Astrocyte (in vitro differentiated cells and primary cell): ENCODE measurements around the gene MYO9A. TPM values are rescaled to one million over a fixed set of nuclear protein-coding genes. Genes with fewer than 3 reads are reported as not detected.

Source experiments
- DNase-seq: peaks from one replicate; pipeline ENCODE4 v3.0.0-alpha.2; 2010; ENCODE audit warnings: low read depth
- FAIRE-seq: peaks from 2 replicates; lab custom pipeline; 2011; peaks lifted over from hg19 to GRCh38; lab: Jason Lieb, UNC
- H2AFZ ChIP-seq: 2 replicates; pipeline ENCODE4 v1.6.0; 2012; ENCODE audit warnings: low read depth, low read length, inconsistent platforms
- H3K27ac ChIP-seq: 2 replicates; pipeline ENCODE4 v1.5.1; 2011; ENCODE audit warnings: low read depth, low read length, inconsistent platforms
- H3K27me3 ChIP-seq: 2 replicates; pipeline ENCODE4 v1.6.0; 2011; ENCODE audit warnings: low read length, inconsistent platforms; ENCODE audit not compliant: insufficient read depth
- H3K36me3 ChIP-seq: 2 replicates; pipeline ENCODE4 v1.5.1; 2011; ENCODE audit warnings: low read length, inconsistent platforms; ENCODE audit not compliant: insufficient read depth
- H3K4me1 ChIP-seq: 2 replicates; pipeline ENCODE4 v1.5.1; 2011; ENCODE audit warnings: low read length, inconsistent platforms; ENCODE audit not compliant: insufficient read depth
- H3K4me2 ChIP-seq: 2 replicates; pipeline ENCODE4 v1.6.0; 2012; ENCODE audit warnings: low read length, inconsistent platforms
- H3K4me3 ChIP-seq: 2 replicates; pipeline ENCODE4 v1.5.1; 2011; ENCODE audit warnings: low read depth, mild to moderate bottlenecking, low read length, inconsistent platforms; ENCODE audit not compliant: insufficient read depth
- H3K79me2 ChIP-seq: 2 replicates; pipeline ENCODE4 v1.6.0; 2012; ENCODE audit warnings: mild to moderate bottlenecking, low read length, inconsistent platforms; ENCODE audit not compliant: insufficient read depth
- H3K9ac ChIP-seq: 2 replicates; pipeline ENCODE4 v1.6.0; 2012; ENCODE audit warnings: mild to moderate bottlenecking, low read length, inconsistent platforms
- H3K9me3 ChIP-seq: 2 replicates; pipeline ENCODE4 v1.5.1; 2012; ENCODE audit warnings: low read depth, mild to moderate bottlenecking, low read length, inconsistent platforms; ENCODE audit not compliant: insufficient read depth
- H4K20me1 ChIP-seq: 2 replicates; pipeline ENCODE4 v1.6.0; 2012; ENCODE audit warnings: low read length, inconsistent platforms; ENCODE audit not compliant: insufficient read depth
- H3K27ac Mint-ChIP-seq: one replicate; pipeline ENCODE4 v1.8.0; 2021; ENCODE audit warnings: mild to moderate bottlenecking, mixed read lengths; ENCODE audit not compliant: unreplicated experiment
- H3K27me3 Mint-ChIP-seq: one replicate; pipeline ENCODE4 v1.8.0; 2021; ENCODE audit warnings: low read depth, mixed read lengths; ENCODE audit not compliant: unreplicated experiment
- H3K36me3 Mint-ChIP-seq: one replicate; pipeline ENCODE4 v1.8.0; 2021; ENCODE audit warnings: low read depth, mixed read lengths; ENCODE audit not compliant: unreplicated experiment
- H3K4me1 Mint-ChIP-seq: one replicate; pipeline ENCODE4 v1.8.0; 2021; ENCODE audit warnings: low read depth, mixed read lengths; ENCODE audit not compliant: unreplicated experiment
- H3K4me3 Mint-ChIP-seq: one replicate; pipeline ENCODE4 v1.8.0; 2021; ENCODE audit warnings: mild to moderate bottlenecking, moderate library complexity, mixed read lengths; ENCODE audit not compliant: unreplicated experiment
- H3K9me3 Mint-ChIP-seq: one replicate; pipeline ENCODE4 v1.8.0; 2021; ENCODE audit warnings: mild to moderate bottlenecking, mixed read lengths; ENCODE audit not compliant: unreplicated experiment
- EZH2 ChIP-seq: IDR thresholded peaks from 2 replicates; pipeline ENCODE4 v1.6.1; 2012; ENCODE audit warnings: mild to moderate bottlenecking, low read length, inconsistent platforms; ENCODE audit not compliant: insufficient read depth
- total RNA-seq: library from RNA; stranded (reverse); gene quantifications from 2 replicates; pipeline ENCODE4 v1.2.1, GENCODE V29; 2021
- TF ChIP-seq, protein P1 (sequence below): IDR thresholded peaks from 2 replicates; pipeline ENCODE4 v1.5.1; 2011; ENCODE audit warnings: low read depth, mild to moderate bottlenecking, inconsistent platforms, low read length, moderate library complexity; ENCODE audit not compliant: insufficient read depth

The MYO9A gene
- total RNA-seq, 1 donor from 2014 or later: 26.4 TPM

DNA sequence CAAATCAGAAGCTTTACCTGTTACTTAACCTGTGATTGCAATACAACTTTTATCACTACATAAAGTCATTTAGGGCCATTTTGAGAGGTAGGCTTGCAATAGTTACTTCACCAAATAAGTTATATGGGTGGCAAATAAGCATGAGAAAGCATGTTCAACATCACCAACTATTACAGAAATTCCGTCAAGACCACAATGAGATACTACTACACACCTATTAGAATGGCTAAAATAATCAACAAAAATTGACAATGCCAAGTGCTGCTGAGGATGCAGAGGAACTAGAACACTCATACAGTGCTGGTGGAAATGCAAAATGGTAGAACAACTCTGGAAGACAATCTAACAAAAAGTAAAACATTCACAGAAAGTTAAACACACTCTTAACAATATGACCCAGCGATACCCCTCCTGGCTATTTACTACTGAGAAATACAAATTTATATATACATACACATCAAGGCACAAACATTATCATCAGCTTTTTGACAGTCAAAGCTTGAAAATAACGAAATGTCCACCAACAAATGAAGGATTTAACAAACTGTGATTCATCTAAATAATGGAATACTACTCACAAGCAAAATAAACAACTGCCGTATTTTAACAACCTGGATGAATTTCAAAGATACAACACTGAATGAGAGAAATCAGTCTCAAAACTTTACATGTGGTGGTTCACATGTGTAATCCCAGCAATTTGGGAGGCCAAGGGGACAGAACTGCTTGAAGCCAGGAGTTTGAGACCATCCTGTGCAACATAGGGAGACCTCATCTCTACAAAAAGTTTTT lies 82.9 kb downstream of the MYO9A start:
- peaks cover 6% of the 10 kb centered on the region for H3K9me3 Mint-ChIP-seq
- no peak overlapping the region for H3K27ac Mint-ChIP-seq
- DNase-seq: no peak
- Histone ChIP-seq H2AFZ (no peak overlapping the region), H3K4me3 (no peak overlapping the region), H3K36me3 (no peaks in the 10 kb centered on the region), H3K27ac (no peak overlapping the region), H4K20me1 (peaks cover 27% of the 10 kb centered on the region), H3K9ac (no peak overlapping the region), H3K4me2 (no peak overlapping the region), H3K9me3 (peaks cover 4% of the 10 kb centered on the region), H3K27me3 (no peaks in the 10 kb centered on the region), H3K4me1 (peaks cover 4% of the 10 kb centered on the region), H3K79me2 (peaks cover 26% of the 10 kb centered on the region)
- no peak overlapping the region for H3K4me3 Mint-ChIP-seq
- peaks cover 5% of the 10 kb centered on the region for H3K36me3 Mint-ChIP-seq
- TF ChIP-seq EZH2: no peak
- TF ChIP-seq, protein P1, sequence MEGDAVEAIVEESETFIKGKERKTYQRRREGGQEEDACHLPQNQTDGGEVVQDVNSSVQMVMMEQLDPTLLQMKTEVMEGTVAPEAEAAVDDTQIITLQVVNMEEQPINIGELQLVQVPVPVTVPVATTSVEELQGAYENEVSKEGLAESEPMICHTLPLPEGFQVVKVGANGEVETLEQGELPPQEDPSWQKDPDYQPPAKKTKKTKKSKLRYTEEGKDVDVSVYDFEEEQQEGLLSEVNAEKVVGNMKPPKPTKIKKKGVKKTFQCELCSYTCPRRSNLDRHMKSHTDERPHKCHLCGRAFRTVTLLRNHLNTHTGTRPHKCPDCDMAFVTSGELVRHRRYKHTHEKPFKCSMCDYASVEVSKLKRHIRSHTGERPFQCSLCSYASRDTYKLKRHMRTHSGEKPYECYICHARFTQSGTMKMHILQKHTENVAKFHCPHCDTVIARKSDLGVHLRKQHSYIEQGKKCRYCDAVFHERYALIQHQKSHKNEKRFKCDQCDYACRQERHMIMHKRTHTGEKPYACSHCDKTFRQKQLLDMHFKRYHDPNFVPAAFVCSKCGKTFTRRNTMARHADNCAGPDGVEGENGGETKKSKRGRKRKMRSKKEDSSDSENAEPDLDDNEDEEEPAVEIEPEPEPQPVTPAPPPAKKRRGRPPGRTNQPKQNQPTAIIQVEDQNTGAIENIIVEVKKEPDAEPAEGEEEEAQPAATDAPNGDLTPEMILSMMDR: no peak
- H3K27me3 Mint-ChIP-seq: no peaks in the 10 kb centered on the region
- no peak for FAIRE-seq
- peaks cover 16% of the 10 kb centered on the region for H3K4me1 Mint-ChIP-seq

DNA sequence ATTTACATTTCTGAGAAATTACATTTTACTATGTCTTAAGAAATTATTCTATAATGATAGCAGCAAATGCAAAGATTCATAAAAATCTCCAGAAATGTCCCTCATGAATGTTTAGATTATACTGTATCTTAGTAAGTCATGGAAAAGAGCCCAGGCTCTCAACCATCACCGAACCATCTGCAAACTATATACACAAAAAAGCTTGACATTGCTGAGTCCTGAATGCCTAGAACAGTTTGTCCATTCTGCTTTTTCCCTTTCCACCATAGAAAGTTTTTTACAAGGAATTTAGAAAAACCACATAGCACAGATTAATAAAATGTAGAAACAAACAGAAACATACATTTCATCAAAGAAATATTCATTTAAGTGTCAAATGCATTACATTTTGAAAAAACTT lies 83.6 kb downstream of the MYO9A start:
- Histone ChIP-seq H3K27ac (no peak overlapping the region), H3K9me3 (peaks cover 4% of the 10 kb centered on the region), H3K4me3 (no peak overlapping the region), H3K36me3 (no peaks in the 10 kb centered on the region), H3K4me1 (peaks cover 4% of the 10 kb centered on the region), H4K20me1 (peaks cover 27% of the 10 kb centered on the region), H3K9ac (no peak overlapping the region), H3K79me2 (peaks cover 26% of the 10 kb centered on the region), H3K4me2 (no peak overlapping the region), H3K27me3 (no peaks in the 10 kb centered on the region), H2AFZ (no peak overlapping the region)
- no peak for DNase-seq
- Mint-ChIP-seq H3K9me3 (peaks cover 6% of the 10 kb centered on the region), H3K27ac (no peak overlapping the region), H3K4me1 (peaks cover 21% of the 10 kb centered on the region), H3K36me3 (peaks cover 5% of the 10 kb centered on the region), H3K4me3 (no peak overlapping the region), H3K27me3 (no peaks in the 10 kb centered on the region)
- TF ChIP-seq, protein P1: no peak
- no peak for TF ChIP-seq EZH2
- no peak for FAIRE-seq

DNA sequence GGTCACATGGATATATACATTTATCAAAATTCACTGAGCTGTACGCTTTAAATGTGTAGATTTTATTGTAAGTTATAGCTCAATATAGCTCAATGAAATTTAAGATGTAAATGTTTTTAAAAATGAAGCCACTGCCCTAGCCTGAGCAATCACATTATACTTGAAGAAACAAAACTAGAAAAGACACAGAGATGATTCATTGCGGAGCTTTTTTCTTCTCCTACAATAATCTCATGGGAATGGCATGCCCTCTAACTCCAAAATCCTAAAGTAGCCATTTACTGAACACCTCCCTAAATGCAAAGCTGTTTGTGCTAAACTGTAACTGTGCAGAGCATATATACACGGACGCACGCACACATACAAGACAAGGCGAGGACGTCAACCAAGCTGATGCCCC lies 84.2 kb downstream of the MYO9A start:
- no peak for TF ChIP-seq EZH2
- TF ChIP-seq, protein P1: no peak
- Histone ChIP-seq H3K4me3 (no peak overlapping the region), H3K4me1 (peaks cover 4% of the 10 kb centered on the region), H3K27me3 (no peaks in the 10 kb centered on the region), H3K9ac (no peak overlapping the region), H2AFZ (no peak overlapping the region), H3K79me2 (peaks cover 26% of the 10 kb centered on the region), H4K20me1 (peaks cover 27% of the 10 kb centered on the region), H3K9me3 (peaks cover 4% of the 10 kb centered on the region), H3K36me3 (no peaks in the 10 kb centered on the region), H3K4me2 (peak overlapping the region; percentile 41), H3K27ac (no peak overlapping the region)
- H3K27ac Mint-ChIP-seq: peak overlapping the region; percentile 67
- peaks cover 6% of the 10 kb centered on the region for H3K9me3 Mint-ChIP-seq
- H3K4me3 Mint-ChIP-seq: no peak overlapping the region
- no peak for FAIRE-seq
- H3K27me3 Mint-ChIP-seq: no peaks in the 10 kb centered on the region
- H3K36me3 Mint-ChIP-seq: peaks cover 5% of the 10 kb centered on the region
- peak; percentile 33 for DNase-seq
- peaks cover 21% of the 10 kb centered on the region for H3K4me1 Mint-ChIP-seq
